Body of pancreas (tissue), 4 donors: ENCODE measurements around the gene KLHL40.

Experiments used
- POLR2A ChIP-seq, 3 donors: fragments of 450-650 bp; IDR thresholded peaks; one replicate each; pipeline ENCODE4 v1.6.1; 2016; ENCODE audit warnings: antibody characterized with exemption in 3 of 3, mild to moderate bottlenecking in 2 of 3
- TF ChIP-seq, protein P1 (sequence below), 7 experiments: fragments of 450-650 bp in 4 of 7; fragments of 200-600 bp in 3 of 7; sonication (generic) in 3 of 7; IDR thresholded peaks; one replicate each; pipeline ENCODE4 v1.5.1; 2016 to 2019; ENCODE audit warnings: antibody characterized with exemption in 7 of 7

DNA sequence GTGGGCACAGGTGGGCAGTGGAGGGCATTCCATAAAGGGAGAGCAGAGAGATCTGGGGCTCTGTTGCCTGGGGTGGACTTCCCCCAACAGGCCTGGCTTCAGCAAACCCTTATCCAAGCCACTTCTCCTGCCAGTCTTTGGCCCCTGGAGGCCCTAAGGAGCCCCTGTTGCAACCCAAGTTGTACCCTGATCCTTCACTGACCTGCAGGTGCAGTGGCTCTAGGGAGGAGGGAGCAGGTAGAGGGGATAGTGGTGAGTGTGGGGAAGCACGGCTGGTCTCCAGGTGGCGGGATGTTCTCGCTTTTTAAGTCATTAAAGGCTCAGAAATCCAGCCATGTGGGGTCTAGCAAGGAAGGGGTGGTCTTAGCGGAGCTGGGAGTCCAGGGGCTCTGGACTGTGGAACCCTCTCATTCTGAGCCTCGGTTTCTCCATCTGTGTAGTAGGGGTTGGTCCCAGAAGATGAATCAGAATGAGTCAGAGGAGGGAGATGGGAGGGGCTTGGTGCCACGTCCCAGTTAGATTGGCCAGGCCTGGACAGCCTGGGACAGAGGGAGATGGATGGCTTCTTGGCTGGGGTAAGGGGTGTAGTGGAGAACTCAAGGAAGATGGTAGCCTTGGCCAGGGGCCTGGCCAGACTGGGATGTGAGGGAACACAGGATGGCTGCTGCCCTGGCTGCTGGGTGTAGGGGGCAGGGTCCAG, 29.2 kb upstream of the KLHL40 start:
- TF ChIP-seq, protein P1, sequence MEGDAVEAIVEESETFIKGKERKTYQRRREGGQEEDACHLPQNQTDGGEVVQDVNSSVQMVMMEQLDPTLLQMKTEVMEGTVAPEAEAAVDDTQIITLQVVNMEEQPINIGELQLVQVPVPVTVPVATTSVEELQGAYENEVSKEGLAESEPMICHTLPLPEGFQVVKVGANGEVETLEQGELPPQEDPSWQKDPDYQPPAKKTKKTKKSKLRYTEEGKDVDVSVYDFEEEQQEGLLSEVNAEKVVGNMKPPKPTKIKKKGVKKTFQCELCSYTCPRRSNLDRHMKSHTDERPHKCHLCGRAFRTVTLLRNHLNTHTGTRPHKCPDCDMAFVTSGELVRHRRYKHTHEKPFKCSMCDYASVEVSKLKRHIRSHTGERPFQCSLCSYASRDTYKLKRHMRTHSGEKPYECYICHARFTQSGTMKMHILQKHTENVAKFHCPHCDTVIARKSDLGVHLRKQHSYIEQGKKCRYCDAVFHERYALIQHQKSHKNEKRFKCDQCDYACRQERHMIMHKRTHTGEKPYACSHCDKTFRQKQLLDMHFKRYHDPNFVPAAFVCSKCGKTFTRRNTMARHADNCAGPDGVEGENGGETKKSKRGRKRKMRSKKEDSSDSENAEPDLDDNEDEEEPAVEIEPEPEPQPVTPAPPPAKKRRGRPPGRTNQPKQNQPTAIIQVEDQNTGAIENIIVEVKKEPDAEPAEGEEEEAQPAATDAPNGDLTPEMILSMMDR (IDR thresholded peaks at IDR 0.05) = no peak
- TF ChIP-seq POLR2A (IDR thresholded peaks at IDR 0.05) = no peak
